Measurements from ENCODE around the gene CNTN5. TPM values are rescaled to one million over a fixed set of nuclear protein-coding genes. Genes with fewer than 3 reads are reported as not detected.
"Not testable (repeated sequence)": the region's sequence is repeated elsewhere in the genome, so short reads cannot be mapped to it uniquely, and the experiment has no call there.

Gene CNTN5
- total RNA-seq, 1 donor from 2014 or later, result 17.7 TPM

GRCh38 chr11:100273066-100273815 lies 1252.5 kb downstream of the CNTN5 start:
- peaks cover 15% of the 10 kb centered on the region for H3K4me1 Mint-ChIP-seq
- no peak for TF ChIP-seq CTCF (IDR thresholded peaks at IDR 0.05; ENCODE audit: unreplicated experiment)
- H3K4me3 Mint-ChIP-seq, result no peak overlapping the region
- DNase-seq (ENCODE audit: low spot score in 2 of 2, unreplicated experiment in 2 of 2), result no peak
- no peaks in the 10 kb centered on the region for H3K27me3 Mint-ChIP-seq (ENCODE audit: low read depth)
- no peak overlapping the region for H3K27ac Mint-ChIP-seq
- H3K9me3 Mint-ChIP-seq, result peaks cover 14% of the 10 kb centered on the region
- peaks cover 3% of the 10 kb centered on the region for H3K36me3 Mint-ChIP-seq

GRCh38 chr11:100274466-100274865 lies 1253.7 kb downstream of the CNTN5 start:
- H3K4me3 Mint-ChIP-seq; DNase-seq (ENCODE audit: low spot score in 2 of 2, unreplicated experiment in 2 of 2); H3K4me1 Mint-ChIP-seq; H3K36me3 Mint-ChIP-seq; H3K27ac Mint-ChIP-seq; H3K27me3 Mint-ChIP-seq (ENCODE audit: low read depth): not testable (repeated sequence)
- H3K9me3 Mint-ChIP-seq, result peaks cover 24% of the 10 kb centered on the region

GRCh38 chr11:100294748-100295147 lies 1274.0 kb downstream of the CNTN5 start:
- Mint-ChIP-seq H3K36me3 (no peaks in the 10 kb centered on the region), H3K4me1 (no peaks in the 10 kb centered on the region), H3K27me3 (ENCODE audit: low read depth) (peaks cover 2% of the 10 kb centered on the region), H3K27ac (no peak overlapping the region), H3K9me3 (peaks cover 3% of the 10 kb centered on the region), H3K4me3 (no peak overlapping the region)
- TF ChIP-seq CTCF (IDR thresholded peaks at IDR 0.05; ENCODE audit: unreplicated experiment), result no peak
- DNase-seq (ENCODE audit: low spot score in 2 of 2, unreplicated experiment in 2 of 2), result no peak

GRCh38 chr11:100296051-100296679 lies 1275.4 kb downstream of the CNTN5 start:
- Mint-ChIP-seq H3K27me3 (ENCODE audit: low read depth) (peaks cover 2% of the 10 kb centered on the region), H3K4me3 (no peak overlapping the region), H3K36me3 (no peaks in the 10 kb centered on the region), H3K9me3 (peaks cover 3% of the 10 kb centered on the region), H3K27ac (no peak overlapping the region), H3K4me1 (no peaks in the 10 kb centered on the region)
- no peak for DNase-seq (ENCODE audit: low spot score in 2 of 2, unreplicated experiment in 2 of 2)
- TF ChIP-seq CTCF (IDR thresholded peaks at IDR 0.05; ENCODE audit: unreplicated experiment), result no peak

- no peak overlapping the region for H3K4me3 Mint-ChIP-seq
- no peak for TF ChIP-seq CTCF (IDR thresholded peaks at IDR 0.05; ENCODE audit: unreplicated experiment)
- peaks cover 2% of the 10 kb centered on the region for H3K27me3 Mint-ChIP-seq (ENCODE audit: low read depth)
- no peaks in the 10 kb centered on the region for H3K9me3 Mint-ChIP-seq
- H3K36me3 Mint-ChIP-seq, result no peaks in the 10 kb centered on the region
- no peak overlapping the region for H3K27ac Mint-ChIP-seq
- H3K4me1 Mint-ChIP-seq, result peaks cover 4% of the 10 kb centered on the region
- no peak for DNase-seq (ENCODE audit: low spot score in 2 of 2, unreplicated experiment in 2 of 2)
Measured at GRCh38 chr11:100297516-100297915, 1276.8 kb downstream of the CNTN5 start.

GRCh38 chr11:100302824-100303223 lies 1282.1 kb downstream of the CNTN5 start:
- Mint-ChIP-seq H3K27me3 (ENCODE audit: low read depth) (peaks cover 2% of the 10 kb centered on the region), H3K27ac (no peak overlapping the region), H3K4me1 (peaks cover 6% of the 10 kb centered on the region), H3K4me3 (no peak overlapping the region), H3K9me3 (no peaks in the 10 kb centered on the region), H3K36me3 (no peaks in the 10 kb centered on the region)
- DNase-seq (ENCODE audit: low spot score in 2 of 2, unreplicated experiment in 2 of 2), result no peak
- TF ChIP-seq CTCF (IDR thresholded peaks at IDR 0.05; ENCODE audit: unreplicated experiment), result no peak
